ENCODE data around the gene PAPPA2.

GRCh38 chr1:176612791-176613190 is 149.8 kb downstream of the PAPPA2 start:
- TF ChIP-seq POLR2A (IDR thresholded peaks at IDR 0.05; ENCODE audit: low read depth, low read length): no peak
- TF ChIP-seq TAF1 (IDR thresholded peaks at IDR 0.05; ENCODE audit: borderline replicate concordance, low read depth, low read length): no peak
- TF ChIP-seq POLR2AphosphoS5 (IDR thresholded peaks at IDR 0.05; ENCODE audit: low read depth, low read length): no peak
